ENCODE measurements around the gene HEMGN. TPM values are rescaled to one million over a fixed set of nuclear protein-coding genes. Genes with fewer than 3 reads are reported as not detected.

HEMGN gene
- total and polyA plus RNA-seq, 12 donors = 0.11 to 1.1 (median 0.19) TPM; not detected in 8

GRCh38 chr9:97895211-97895610, 42.8 kb downstream of the HEMGN start:
- H3K4me1 ChIP-seq = peaks cover 0 to 2% (median 0%) of the 10 kb centered on the region in 9 donors
- ATAC-seq = no peak
- TF ChIP-seq CTCF (IDR thresholded peaks at IDR 0.05) = no peak
- H3K27me3 ChIP-seq = no peaks in the 10 kb centered on the region
- H3K4me3 ChIP-seq = no peak overlapping the region
- no peak overlapping the region for H3K27ac ChIP-seq
- H3K9me3 ChIP-seq = peaks cover 0 to 21% (median 7%) of the 10 kb centered on the region in 11 donors
- peaks cover 0 to 31% (median 4%) of the 10 kb centered on the region in 9 donors for H3K36me3 ChIP-seq
- WGBS, 2 donors = 91% methylated on average over 1 of the region's 1 CpG
- intact Hi-C loops (cut with DNase I) = no loop called here
- no peak for DNase-seq

DNA sequence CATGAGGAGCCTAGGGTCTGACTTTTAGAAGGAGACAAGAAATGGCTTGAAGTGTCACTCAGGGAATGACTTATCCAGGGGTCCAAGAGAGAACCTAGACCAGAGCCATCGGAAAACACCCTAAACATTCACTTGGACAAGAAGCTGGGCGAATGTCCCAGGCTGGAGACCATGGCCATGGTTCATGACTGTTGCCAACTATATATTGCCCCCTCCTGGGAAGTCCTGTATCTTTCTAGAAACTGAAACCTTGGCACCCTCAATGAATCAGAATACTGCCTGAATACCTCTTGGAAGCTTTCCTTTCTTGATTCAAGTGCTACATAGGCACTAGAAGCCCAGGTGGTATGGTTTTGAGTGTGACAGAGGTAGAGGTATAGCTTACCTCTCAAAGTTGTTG, 45.6 kb downstream of the HEMGN start:
- ATAC-seq = no peak
- TF ChIP-seq CTCF (IDR thresholded peaks at IDR 0.05) = no peak
- peaks cover 0 to 21% (median 7%) of the 10 kb centered on the region in 11 donors for H3K9me3 ChIP-seq
- H3K36me3 ChIP-seq = peaks cover 0 to 8% (median 0%) of the 10 kb centered on the region in 9 donors
- H3K4me1 ChIP-seq = no peaks in the 10 kb centered on the region
- H3K27me3 ChIP-seq = peaks cover 0 to 25% (median 0%) of the 10 kb centered on the region in 7 donors
- intact Hi-C loops (cut with DNase I) = no loop called here
- WGBS, 2 donors = 81 to 88% methylated on average over 2 of the region's 2 CpGs
- DNase-seq = no peak
- H3K4me3 ChIP-seq = no peak overlapping the region
- H3K27ac ChIP-seq = no peak overlapping the region

- intact Hi-C loops (cut with DNase I) = no loop called here
- ATAC-seq = no peak
- Histone ChIP-seq H3K4me3 (no peak overlapping the region), H3K9me3 (peaks cover 0 to 21% (median 7%) of the 10 kb centered on the region in 11 donors), H3K27ac (no peak overlapping the region), H3K27me3 (peaks cover 0 to 25% (median 0%) of the 10 kb centered on the region in 7 donors), H3K36me3 (peaks cover 0 to 4% (median 0%) of the 10 kb centered on the region in 9 donors), H3K4me1 (no peaks in the 10 kb centered on the region)
- DNase-seq = no peak
- TF ChIP-seq CTCF (IDR thresholded peaks at IDR 0.05) = no peak
- WGBS, 2 donors = 77 to 83% methylated on average over 5 of the region's 5 CpGs
These were observed 46.2 kb downstream of the HEMGN start for GRCh38 chr9:97891736-97892135.

DNA sequence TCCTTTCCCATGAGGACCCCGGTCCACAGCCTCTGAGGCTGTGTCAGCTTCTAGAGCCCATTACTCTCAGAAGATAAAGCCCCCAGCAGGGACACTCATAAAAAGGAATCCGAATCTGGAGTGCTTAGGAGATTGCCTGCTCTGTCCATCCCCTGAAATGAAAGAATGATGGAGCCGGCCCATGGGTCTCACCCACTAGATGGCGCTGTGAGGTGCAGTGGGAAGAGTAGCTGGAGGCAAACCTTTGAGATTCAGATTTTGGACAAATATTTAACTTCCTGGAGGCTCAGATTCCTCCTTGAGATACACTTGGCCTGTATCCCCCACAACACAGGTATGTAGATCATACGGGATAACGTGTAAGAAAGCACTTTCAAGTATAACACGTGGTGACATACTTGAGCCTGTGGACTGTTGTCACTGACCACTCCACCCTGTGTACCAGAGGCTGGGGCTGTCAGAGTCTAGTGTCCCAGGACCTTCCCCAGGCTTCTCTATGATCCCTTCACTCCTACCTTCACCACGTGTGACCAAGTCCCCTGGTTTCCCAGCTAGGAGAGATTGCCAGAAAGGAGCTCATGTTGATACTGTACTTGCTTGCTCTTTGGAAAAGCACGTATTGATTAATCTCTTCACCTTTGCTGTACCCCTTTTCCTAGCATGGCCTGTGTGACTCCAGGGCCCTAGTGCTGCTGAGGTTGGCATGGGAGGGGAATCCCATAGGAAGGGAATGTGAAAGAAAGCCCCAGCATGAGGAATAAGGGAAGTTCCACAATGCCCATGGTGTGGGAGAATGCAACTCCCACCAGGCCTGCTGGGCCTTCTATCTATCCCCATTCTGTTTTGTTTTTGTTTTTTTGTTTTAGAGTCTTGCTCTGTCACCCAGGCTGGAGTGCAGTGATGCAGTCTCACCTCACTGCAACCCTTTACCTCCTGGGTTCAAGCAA, 47.8 kb downstream of the HEMGN start:
- intact Hi-C loops (cut with DNase I) = no loop called here
- Histone ChIP-seq H3K27ac (no peak overlapping the region), H3K9me3 (peaks cover 0 to 21% (median 7%) of the 10 kb centered on the region in 11 donors), H3K36me3 (no peaks in the 10 kb centered on the region), H3K4me1 (no peaks in the 10 kb centered on the region), H3K4me3 (no peak overlapping the region), H3K27me3 (peaks cover 0 to 25% (median 0%) of the 10 kb centered on the region in 7 donors)
- WGBS, 2 donors = 41% methylated on average over 9 of the region's 9 CpGs
- ATAC-seq (no peak), DNase-seq (peak in 1 of 2 donors; percentile 17)
- peak in 8 of 9 donors; percentile 19 to 78 (median 46) for TF ChIP-seq CTCF (IDR thresholded peaks at IDR 0.05)

All from heart right ventricle (tissue), 16 donors.